GM12878 (cell line): ENCODE data around the gene RNF130.

Experiments
- CHD4 ChIP-seq: fragments of 200-600 bp; sonication (generic); IDR thresholded peaks from 2 replicates; pipeline ENCODE4 v1.6.1; 2016; ENCODE audit warnings: mild to moderate bottlenecking
- ELK1 ChIP-seq: IDR thresholded peaks from 2 replicates; pipeline ENCODE4 v1.6.1; 2012; ENCODE audit warnings: low read depth, low read length, improper control_type of control experiment
- EZH2 ChIP-seq: IDR thresholded peaks from 2 replicates; pipeline ENCODE4 v1.6.1; 2012; ENCODE audit warnings: low read depth, mild to moderate bottlenecking, control low read depth, inconsistent platforms, low read length, borderline replicate concordance; ENCODE audit not compliant: control insufficient read depth
- GABPA ChIP-seq: IDR thresholded peaks from 2 replicates; pipeline ENCODE4 v1.6.1; 2014; ENCODE audit warnings: antibody characterized with exemption, low read depth, mild to moderate bottlenecking, inconsistent platforms
- HCFC1 ChIP-seq: fragments of 150-350 bp; IDR thresholded peaks from 2 replicates; pipeline ENCODE4 v1.6.1; 2014; ENCODE audit warnings: low read length
- MYC ChIP-seq: IDR thresholded peaks from 2 replicates; pipeline ENCODE4 v1.6.1; 2011; ENCODE audit warnings: mild to moderate bottlenecking, low read length, moderate library complexity, inconsistent platforms; ENCODE audit not compliant: insufficient read depth, insufficient replicate concordance, insufficient read length, severe bottlenecking
- POLR2A ChIP-seq: IDR thresholded peaks from 2 replicates; pipeline ENCODE4 v1.6.1; 2011; ENCODE audit warnings: low read depth, mild to moderate bottlenecking, low read length
- RFX5 ChIP-seq: IDR thresholded peaks from 2 replicates; pipeline ENCODE4 v1.6.1; 2011; ENCODE audit warnings: low read depth, low read length, improper control_type of control experiment
- SREBF1 ChIP-seq: IDR thresholded peaks from 2 replicates; pipeline ENCODE4 v1.6.1; 2012; ENCODE audit warnings: mild to moderate bottlenecking, low read length
- TCF12 ChIP-seq: IDR thresholded peaks from 2 replicates; pipeline ENCODE4 v1.6.1; 2011; ENCODE audit warnings: low read depth, mild to moderate bottlenecking, low read length
- USF2 ChIP-seq: IDR thresholded peaks from 2 replicates; pipeline ENCODE4 v1.6.1; 2011; ENCODE audit warnings: low read depth, low read length, improper control_type of control experiment, borderline replicate concordance
- TF ChIP-seq, protein P1 (sequence below), 3 experiments: IDR thresholded peaks in 2 of 3; conservative IDR thresholded peaks in 1 of 3; 2 replicates each; pipeline ENCODE4 v1.5.1; 2011; ENCODE audit warnings: low read depth in 3 of 3, low read length in 3 of 3, mild to moderate bottlenecking in 3 of 3, control low read depth in 2 of 3, moderate library complexity in 2 of 3, inconsistent platforms in 1 of 3, mixed read lengths in 1 of 3; ENCODE audit not compliant: control insufficient read depth in 2 of 3, insufficient read depth in 1 of 3; ENCODE audit errors: extremely low read depth in 1 of 3

- TF ChIP-seq ELK1 (no peak), CHD4 (no peak), TCF12 (no peak), RFX5 (no peak), POLR2A (no peak), GABPA (no peak), HCFC1 (no peak), USF2 (no peak), SREBF1 (no peak), MYC (no peak), EZH2 (no peak)
- TF ChIP-seq, protein P1, sequence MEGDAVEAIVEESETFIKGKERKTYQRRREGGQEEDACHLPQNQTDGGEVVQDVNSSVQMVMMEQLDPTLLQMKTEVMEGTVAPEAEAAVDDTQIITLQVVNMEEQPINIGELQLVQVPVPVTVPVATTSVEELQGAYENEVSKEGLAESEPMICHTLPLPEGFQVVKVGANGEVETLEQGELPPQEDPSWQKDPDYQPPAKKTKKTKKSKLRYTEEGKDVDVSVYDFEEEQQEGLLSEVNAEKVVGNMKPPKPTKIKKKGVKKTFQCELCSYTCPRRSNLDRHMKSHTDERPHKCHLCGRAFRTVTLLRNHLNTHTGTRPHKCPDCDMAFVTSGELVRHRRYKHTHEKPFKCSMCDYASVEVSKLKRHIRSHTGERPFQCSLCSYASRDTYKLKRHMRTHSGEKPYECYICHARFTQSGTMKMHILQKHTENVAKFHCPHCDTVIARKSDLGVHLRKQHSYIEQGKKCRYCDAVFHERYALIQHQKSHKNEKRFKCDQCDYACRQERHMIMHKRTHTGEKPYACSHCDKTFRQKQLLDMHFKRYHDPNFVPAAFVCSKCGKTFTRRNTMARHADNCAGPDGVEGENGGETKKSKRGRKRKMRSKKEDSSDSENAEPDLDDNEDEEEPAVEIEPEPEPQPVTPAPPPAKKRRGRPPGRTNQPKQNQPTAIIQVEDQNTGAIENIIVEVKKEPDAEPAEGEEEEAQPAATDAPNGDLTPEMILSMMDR (IDR thresholded peaks at IDR 0.05 in 2 of 3, conservative IDR thresholded peaks at IDR 0.05 in 1 of 3; ENCODE audit: control insufficient read depth in 2 of 3, extremely low read depth in 1 of 3, insufficient read depth in 1 of 3, low read depth in 3 of 3, low read length in 3 of 3) = no peak
Observed at GRCh38 chr5:180113660-180114303, 42.2 kb upstream of the RNF130 start.
